Stimulated activated CD8-positive, alpha-beta memory T cell treated with anti-CD3 and anti-CD28 coated beads, Interleukin-2, amount 100 ng/mL, for 1 hour (primary cell): Measurements from ENCODE around the gene RECK.

Experiments
- DNase-seq, 2 donors: peaks; one replicate each; pipeline ENCODE4 v3.0.0-alpha.2; 2020; ENCODE audit warnings: low read depth in 2 of 2

The RECK gene

GRCh38 chr9:36029202-36029601 is 7.5 kb upstream of the RECK start:
- DNase-seq, result no peak

- no peak for DNase-seq
Observed at GRCh38 chr9:36029765-36030528, 6.8 kb upstream of the RECK start.

GRCh38 chr9:36030871-36031270 is 5.8 kb upstream of the RECK start:
- no peak for DNase-seq

DNA sequence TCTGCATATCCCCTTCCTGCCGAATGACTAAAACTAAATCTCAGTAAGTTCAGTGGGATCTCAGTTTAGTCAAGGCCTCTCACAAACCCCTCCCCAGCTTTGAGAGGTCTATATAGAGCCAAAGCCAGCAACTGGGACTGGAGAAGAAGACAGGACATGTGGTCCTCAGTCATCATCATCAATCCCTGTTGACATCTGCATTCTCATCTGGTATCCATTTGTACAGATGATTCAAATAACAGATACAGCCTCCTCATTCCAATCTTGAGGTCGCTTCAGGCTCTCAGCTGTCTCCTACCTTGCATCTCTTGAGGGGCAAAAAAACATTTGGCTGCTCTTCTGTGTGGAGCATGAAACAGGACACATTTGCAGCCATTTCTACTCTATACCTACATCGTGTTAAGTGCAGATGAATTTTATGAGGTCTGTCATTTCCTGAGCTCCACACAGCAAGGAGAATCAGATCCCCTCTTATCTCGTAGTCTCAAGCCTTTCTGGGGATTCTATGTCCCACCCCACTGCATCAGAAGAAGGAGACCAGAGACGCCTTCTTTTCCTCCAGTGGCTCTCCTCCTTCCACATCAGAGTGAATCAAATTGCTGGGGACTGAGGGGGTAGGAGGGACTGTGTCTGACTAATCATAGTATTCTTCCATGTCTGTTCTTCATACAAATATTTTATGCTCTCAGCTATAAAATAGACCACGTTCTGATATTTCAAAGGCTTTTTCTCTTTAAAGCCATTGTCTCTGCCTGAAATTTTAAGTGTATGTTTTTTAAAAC is 4.7 kb upstream of the RECK start:
- no peak for DNase-seq

DNA sequence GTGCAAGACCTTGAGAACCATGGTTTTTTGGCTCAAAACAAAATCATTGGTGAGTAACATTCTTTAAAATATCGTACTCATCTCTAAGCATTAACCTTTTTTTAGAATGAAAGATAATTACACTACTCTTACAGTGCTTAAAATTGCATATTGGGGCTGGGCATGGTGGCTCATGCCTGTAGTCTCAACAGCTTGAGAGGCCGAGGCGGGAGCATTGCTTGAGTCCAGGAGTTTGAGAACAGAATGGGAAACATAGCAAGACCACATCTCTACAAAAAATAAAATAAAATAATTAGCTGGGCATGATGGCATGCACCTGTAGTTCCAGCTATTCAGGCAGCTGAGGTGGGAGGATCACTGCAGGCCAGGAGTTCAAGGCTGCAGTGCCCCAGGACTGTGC is 2.9 kb upstream of the RECK start:
- no peak for DNase-seq

DNA sequence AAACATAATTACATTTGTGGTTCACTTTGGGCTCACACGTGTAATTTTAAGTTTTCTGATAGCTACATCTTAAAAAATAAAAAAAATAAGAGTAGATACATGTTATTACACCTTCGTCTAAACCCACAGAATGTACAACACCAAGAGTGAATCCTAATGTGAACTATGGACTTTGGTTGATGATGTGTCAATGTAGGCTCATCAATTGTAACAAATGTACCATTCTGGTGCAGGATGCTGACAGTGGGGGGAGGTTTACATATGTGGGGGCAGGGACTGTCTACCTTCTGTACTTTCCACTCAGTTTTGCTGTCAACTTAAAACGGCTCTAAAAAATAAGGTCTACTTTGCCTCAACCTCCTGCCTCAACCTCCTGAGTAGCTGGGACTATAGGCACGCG is 2.5 kb upstream of the RECK start:
- DNase-seq, result no peak

DNA sequence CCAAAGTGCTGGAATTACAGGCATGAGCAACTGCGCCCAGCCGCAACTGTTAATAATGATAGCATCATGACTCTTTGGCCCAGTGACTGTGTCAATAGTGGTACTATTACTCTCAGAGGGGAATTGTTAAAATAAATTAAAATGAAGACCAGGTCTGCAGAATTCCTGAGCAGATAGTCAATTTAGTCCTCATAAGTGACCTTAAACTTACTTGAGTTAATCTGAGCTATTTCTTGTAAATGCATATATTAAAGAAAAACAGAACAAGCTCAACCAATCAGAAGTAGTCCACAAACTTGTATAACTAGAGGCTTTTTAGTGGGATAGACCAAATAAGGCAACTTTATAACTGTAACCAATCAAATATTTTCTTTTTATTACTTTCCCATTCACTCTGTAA is 1.7 kb upstream of the RECK start:
- DNase-seq, result no peak

GRCh38 chr9:36036253-36036779 is 397 bp upstream of the RECK start:
- DNase-seq, result no peak

- no peak for DNase-seq
Observed at GRCh38 chr9:36037549-36038122, 923 bp downstream of the RECK start.

GRCh38 chr9:36039121-36039520 is 2.4 kb downstream of the RECK start:
- no peak for DNase-seq

- DNase-seq, result no peak
Observed at GRCh38 chr9:36039696-36040095, 3.0 kb downstream of the RECK start.

DNA sequence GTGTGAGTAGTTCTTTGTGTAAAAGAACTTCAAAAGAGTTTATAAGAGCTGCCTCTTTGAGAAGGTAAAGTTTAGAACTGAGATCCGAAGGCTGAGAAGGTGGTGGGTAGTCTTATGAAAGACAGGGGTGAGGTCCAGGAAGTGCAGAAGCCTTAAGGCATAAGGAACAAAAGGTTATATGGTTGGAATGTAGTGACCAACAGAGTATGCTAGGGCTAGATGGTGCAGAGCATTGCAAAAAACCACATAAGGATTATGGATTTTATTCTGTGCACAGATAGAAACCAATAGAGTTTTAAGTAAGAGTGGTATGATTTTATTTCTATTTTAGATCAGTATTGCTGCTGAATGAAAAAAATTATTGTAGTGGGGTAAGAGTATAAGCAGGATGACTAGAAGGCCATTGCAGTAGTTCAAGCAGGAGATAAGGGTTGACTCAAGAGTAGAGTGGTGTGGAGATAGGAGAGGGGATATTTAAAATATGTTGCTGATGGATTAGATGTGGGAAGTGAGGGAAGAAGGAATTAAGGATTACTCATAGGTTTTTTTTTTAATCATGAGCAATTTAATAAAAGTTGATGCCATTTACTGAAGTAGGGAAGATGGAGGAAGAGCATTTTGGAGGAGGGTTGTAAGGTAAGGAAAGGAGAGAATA is 3.7 kb downstream of the RECK start:
- no peak for DNase-seq

- no peak for DNase-seq
Observed at GRCh38 chr9:36041506-36041905, 4.8 kb downstream of the RECK start.

- no peak for DNase-seq
Observed at GRCh38 chr9:36045610-36046009, 8.9 kb downstream of the RECK start.

DNA sequence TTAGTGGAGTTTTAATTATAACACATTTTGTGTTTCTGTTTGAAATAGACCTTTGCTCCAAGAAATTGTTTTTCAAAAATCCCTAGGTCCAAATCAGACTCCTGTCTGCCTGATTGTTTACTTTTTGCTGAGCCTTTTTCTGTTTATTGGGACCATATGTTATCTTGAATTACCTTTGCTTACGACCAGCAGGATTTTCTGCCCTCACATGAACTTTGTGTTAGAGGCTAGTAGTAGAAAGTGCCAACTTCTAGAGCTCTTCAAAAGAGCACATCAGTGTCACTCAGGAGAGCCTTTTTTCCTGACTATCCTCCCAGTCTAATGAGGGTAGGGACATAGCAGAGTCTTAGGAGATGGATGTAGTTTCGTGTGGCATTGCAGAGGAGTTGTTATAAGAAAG is 10.2 kb downstream of the RECK start:
- DNase-seq, result no peak

- no peak for DNase-seq
Observed at GRCh38 chr9:36049408-36049807, 12.7 kb downstream of the RECK start.

DNA sequence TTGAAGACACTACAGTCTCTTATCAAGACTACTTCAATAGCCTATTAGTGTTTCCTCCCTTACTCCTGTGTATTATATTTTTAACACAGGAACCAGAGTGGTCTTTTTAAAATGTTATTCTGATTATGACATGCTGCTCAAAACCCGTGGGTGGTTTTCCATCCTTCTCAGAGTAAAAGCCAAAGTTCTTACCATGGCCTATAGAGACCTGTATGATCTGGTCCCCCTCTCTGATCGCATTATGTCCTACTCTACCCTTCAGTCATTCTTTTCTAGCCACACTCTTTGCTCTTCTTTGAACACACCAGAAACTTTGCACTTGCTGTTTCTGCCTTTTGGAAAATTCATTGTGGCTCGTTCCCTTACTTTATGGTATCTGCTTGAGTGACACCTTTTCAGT is 13.8 kb downstream of the RECK start:
- no peak for DNase-seq

DNA sequence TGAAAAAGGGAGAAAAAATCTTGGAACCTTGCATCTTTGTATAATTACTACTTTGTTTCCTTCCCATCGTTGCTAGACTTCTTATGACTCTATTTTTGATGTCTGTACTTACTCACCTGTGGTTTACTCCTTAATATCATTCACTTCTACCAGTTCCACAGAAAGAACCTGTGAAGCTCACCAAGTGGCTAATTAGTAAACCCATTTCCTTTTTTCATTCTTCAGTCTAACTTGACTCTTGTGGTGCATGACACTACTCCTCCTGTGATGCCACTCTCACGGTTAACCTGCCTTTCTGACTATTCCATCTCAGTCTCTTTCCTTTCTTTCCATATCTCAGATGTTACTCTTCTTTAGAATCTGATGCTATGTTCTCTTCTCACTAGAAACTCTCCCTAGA is 14.6 kb downstream of the RECK start:
- no peak for DNase-seq

- DNase-seq, result no peak
Observed at GRCh38 chr9:36053971-36054370, 17.3 kb downstream of the RECK start.

DNA sequence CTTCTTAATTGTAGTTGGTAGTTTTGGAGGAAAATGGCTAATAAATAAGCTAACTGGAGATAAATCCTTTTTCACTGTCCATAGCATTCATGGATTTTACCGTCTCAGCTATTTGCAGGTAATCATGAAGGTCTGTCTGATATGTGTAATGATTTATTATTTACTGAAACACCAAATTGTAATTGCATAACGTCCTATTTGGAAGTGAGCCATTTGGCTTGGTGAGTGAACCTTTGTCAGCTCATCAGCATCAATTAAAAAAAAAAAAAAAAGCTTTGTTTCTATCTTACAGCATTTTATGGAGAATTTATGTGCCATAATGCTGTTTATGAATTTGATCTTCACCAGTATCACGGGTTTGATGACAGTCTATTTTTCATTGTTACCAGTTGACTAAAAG is 20.2 kb downstream of the RECK start:
- DNase-seq, result no peak

DNA sequence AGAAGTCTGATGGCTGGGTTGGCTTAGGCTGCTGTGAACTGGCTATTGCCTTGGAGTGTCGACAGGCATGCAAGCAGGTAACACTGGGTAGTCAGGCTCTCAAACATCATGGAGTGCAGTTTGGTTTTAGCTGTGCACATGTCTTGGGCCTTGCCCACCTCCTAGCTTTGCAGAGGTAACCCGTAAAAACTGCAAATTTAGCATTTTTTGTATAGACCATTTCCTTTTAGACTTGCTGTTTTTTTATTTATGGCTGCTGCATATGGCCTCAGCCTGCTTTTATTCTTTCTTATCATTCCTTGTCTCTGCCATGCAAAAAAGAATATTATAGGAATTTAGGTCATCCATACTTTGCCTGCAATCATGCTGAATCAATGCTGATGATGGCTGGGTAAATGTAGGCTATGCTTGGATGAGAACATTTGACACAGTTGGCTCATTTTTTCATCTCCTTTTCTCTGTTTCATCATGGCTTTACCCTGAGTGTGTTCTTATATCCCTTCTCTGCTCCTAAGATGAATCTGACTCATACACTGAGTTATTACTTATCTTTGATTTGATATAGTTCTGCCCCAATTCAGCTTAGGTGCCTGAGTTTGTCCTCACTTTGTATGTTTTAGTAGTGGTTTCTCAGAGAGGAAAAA is 27.2 kb downstream of the RECK start:
- no peak for DNase-seq
